DOHH2 (cell line): ENCODE results near the gene CRYBA4.

Source experiments
- H3F3A ChIP-seq: fragments of 200-600 bp; sonication (generic), shearing (Covaris generic); 2 replicates; pipeline ENCODE4 v1.6.0; 2016; ENCODE audit warnings: antibody characterized with exemption, mild to moderate bottlenecking; ENCODE audit not compliant: control insufficient read depth, insufficient read depth
- H3K27ac ChIP-seq: fragments of 200-600 bp; sonication (generic); 2 replicates; pipeline ENCODE4 v1.5.1; 2014; ENCODE audit warnings: low read depth, mild to moderate bottlenecking, low read length, moderate library complexity
- H3K27me3 ChIP-seq: fragments of 200-600 bp; sonication (generic); 2 replicates; pipeline ENCODE4 v1.6.1; 2014; ENCODE audit warnings: mild to moderate bottlenecking, low read length, mixed read lengths; ENCODE audit not compliant: control insufficient read depth
- H3K36me3 ChIP-seq: fragments of 200-600 bp; sonication (generic); 2 replicates; pipeline ENCODE4 v1.6.1; 2014; ENCODE audit warnings: mild to moderate bottlenecking, low read length, moderate library complexity, mixed read lengths; ENCODE audit not compliant: control insufficient read depth
- H3K4me1 ChIP-seq: fragments of 200-600 bp; sonication (generic); 2 replicates; pipeline ENCODE4 v1.6.1; 2014; ENCODE audit warnings: mild to moderate bottlenecking, low read length, mixed read lengths; ENCODE audit not compliant: control insufficient read depth
- H3K4me2 ChIP-seq: fragments of 200-600 bp; sonication (generic); 2 replicates; pipeline ENCODE4 v1.6.0; 2014; ENCODE audit warnings: mild to moderate bottlenecking, low read length, moderate library complexity
- H3K4me3 ChIP-seq: fragments of 200-600 bp; sonication (generic); 2 replicates; pipeline ENCODE4 v1.5.1; 2014; ENCODE audit warnings: mild to moderate bottlenecking, low read length, mixed read lengths
- H3K79me2 ChIP-seq: fragments of 200-600 bp; sonication (generic); 2 replicates; pipeline ENCODE4 v1.6.1; 2014; ENCODE audit warnings: mild to moderate bottlenecking, low read length, mixed read lengths; ENCODE audit not compliant: control insufficient read depth
- H3K9me2 ChIP-seq: fragments of 200-600 bp; sonication (generic); replicated peaks from 2 replicates; pipeline ENCODE4 v1.6.1; 2014; ENCODE audit warnings: mild to moderate bottlenecking, low read length, mixed read lengths; ENCODE audit not compliant: control insufficient read depth
- H3K9me3 ChIP-seq: fragments of 200-600 bp; sonication (generic); 2 replicates; pipeline ENCODE4 v1.6.1; 2014; ENCODE audit warnings: antibody characterized with exemption, low read length, mixed read lengths; ENCODE audit not compliant: control insufficient read depth, insufficient read depth
- H4K20me1 ChIP-seq: fragments of 200-600 bp; sonication (generic); 2 replicates; pipeline ENCODE4 v1.6.0; 2014; ENCODE audit warnings: low read depth, mild to moderate bottlenecking, antibody characterized with exemption, low read length, moderate library complexity; ENCODE audit not compliant: control insufficient read depth, insufficient read depth
- EZH2phosphoT487 ChIP-seq: fragments of 200-600 bp; sonication (generic); IDR thresholded peaks from 2 replicates; pipeline ENCODE4 v1.6.1; 2017; ENCODE audit warnings: borderline replicate concordance, mild to moderate bottlenecking, antibody characterized with exemption, low read length, moderate library complexity, mixed read lengths
- TF ChIP-seq, protein P1 (sequence below): fragments of 200-600 bp; sonication (generic); IDR thresholded peaks from one replicate; pipeline ENCODE4 v1.5.1; 2014; ENCODE audit warnings: antibody characterized with exemption, mild to moderate bottlenecking, low read depth, low read length; ENCODE audit not compliant: poor library complexity, severe bottlenecking

CRYBA4 gene

GRCh38 chr22:26580240-26580962 is 41.4 kb upstream of the CRYBA4 start:
- no peak for TF ChIP-seq EZH2phosphoT487
- TF ChIP-seq, protein P1, sequence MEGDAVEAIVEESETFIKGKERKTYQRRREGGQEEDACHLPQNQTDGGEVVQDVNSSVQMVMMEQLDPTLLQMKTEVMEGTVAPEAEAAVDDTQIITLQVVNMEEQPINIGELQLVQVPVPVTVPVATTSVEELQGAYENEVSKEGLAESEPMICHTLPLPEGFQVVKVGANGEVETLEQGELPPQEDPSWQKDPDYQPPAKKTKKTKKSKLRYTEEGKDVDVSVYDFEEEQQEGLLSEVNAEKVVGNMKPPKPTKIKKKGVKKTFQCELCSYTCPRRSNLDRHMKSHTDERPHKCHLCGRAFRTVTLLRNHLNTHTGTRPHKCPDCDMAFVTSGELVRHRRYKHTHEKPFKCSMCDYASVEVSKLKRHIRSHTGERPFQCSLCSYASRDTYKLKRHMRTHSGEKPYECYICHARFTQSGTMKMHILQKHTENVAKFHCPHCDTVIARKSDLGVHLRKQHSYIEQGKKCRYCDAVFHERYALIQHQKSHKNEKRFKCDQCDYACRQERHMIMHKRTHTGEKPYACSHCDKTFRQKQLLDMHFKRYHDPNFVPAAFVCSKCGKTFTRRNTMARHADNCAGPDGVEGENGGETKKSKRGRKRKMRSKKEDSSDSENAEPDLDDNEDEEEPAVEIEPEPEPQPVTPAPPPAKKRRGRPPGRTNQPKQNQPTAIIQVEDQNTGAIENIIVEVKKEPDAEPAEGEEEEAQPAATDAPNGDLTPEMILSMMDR = no peak
- Histone ChIP-seq H3K9me3 (no peaks in the 10 kb centered on the region), H3K4me2 (peak overlapping the region; percentile 98), H3K36me3 (peaks cover 46% of the 10 kb centered on the region), H3K79me2 (peaks cover 89% of the 10 kb centered on the region), H3K4me3 (peak overlapping the region; percentile 73), H3K4me1 (peaks cover 65% of the 10 kb centered on the region), H3K9me2 (no peaks in the 10 kb centered on the region), H4K20me1 (no peaks in the 10 kb centered on the region), H3F3A (peaks cover 7% of the 10 kb centered on the region; the same call in 1 of the 2 replicates), H3K27me3 (no peaks in the 10 kb centered on the region), H3K27ac (peak overlapping the region; percentile 91)

- peaks cover 7% of the 10 kb centered on the region; the same call in 1 of the 2 replicates for H3F3A ChIP-seq
- peaks cover 91% of the 10 kb centered on the region for H3K79me2 ChIP-seq
- H3K9me2 ChIP-seq = no peaks in the 10 kb centered on the region
- no peaks in the 10 kb centered on the region for H3K27me3 ChIP-seq
- H3K4me3 ChIP-seq = 0 out of 2 replicates have a peak overlapping the region, but pooled peaks have one; percentile 15
- H4K20me1 ChIP-seq = no peaks in the 10 kb centered on the region
- H3K27ac ChIP-seq = peak overlapping the region; percentile 91
- peak overlapping the region; percentile 98 for H3K4me2 ChIP-seq
- TF ChIP-seq, protein P1 = no peak
- TF ChIP-seq EZH2phosphoT487 = no peak
- no peaks in the 10 kb centered on the region for H3K9me3 ChIP-seq
- peaks cover 47% of the 10 kb centered on the region for H3K36me3 ChIP-seq
- peaks cover 66% of the 10 kb centered on the region for H3K4me1 ChIP-seq
Measured at GRCh38 chr22:26581026-26581425, 40.7 kb upstream of the CRYBA4 start.

GRCh38 chr22:26581633-26582168 is 40.1 kb upstream of the CRYBA4 start:
- Histone ChIP-seq H3K9me3 (no peaks in the 10 kb centered on the region), H3K27me3 (no peaks in the 10 kb centered on the region), H3K27ac (no peak overlapping the region), H3K36me3 (peaks cover 53% of the 10 kb centered on the region), H3K4me2 (no peak overlapping the region), H3K4me3 (no peak overlapping the region), H3F3A (peaks cover 7% of the 10 kb centered on the region; the same call in 1 of the 2 replicates), H4K20me1 (no peaks in the 10 kb centered on the region), H3K4me1 (peaks cover 72% of the 10 kb centered on the region), H3K79me2 (peaks cover 91% of the 10 kb centered on the region), H3K9me2 (no peaks in the 10 kb centered on the region)
- TF ChIP-seq, protein P1 = no peak
- TF ChIP-seq EZH2phosphoT487 = no peak
